Panc1 (cell line): ENCODE data around the gene FREM2. TPM values are rescaled to one million over a fixed set of nuclear protein-coding genes. Genes with fewer than 3 reads are reported as not detected.

Experiments used
- ATAC-seq: fragments of 200-7000 bp; cut with Tn5 transposase; 2 replicates; pipeline ENCODE4 v1.9.1; 2020; ENCODE audit warnings: mild to moderate bottlenecking, moderate library complexity
- BruUV-seq: library from RNA; stranded (reverse); fragments of 400-500 nt; replicated peaks from 2 replicates; lab custom pipeline; 2021; lab: Mats Ljungman, UMichigan
- CTCF ChIA-PET: fragments of 300-600 bp; sonication (Branson Sonifier 250); formaldehyde crosslinking; loops from one replicate; lab custom pipeline; 2022; ENCODE audit warnings: antibody characterized with exemption; lab: Charles Lee
- POLR2A ChIA-PET: fragments of 300-600 bp; sonication (Branson Sonifier 250); formaldehyde crosslinking; loops from one replicate; lab custom pipeline; 2022; ENCODE audit warnings: antibody characterized with exemption; lab: Charles Lee
- DNase-seq: peaks from one replicate; pipeline ENCODE4 v3.0.0-alpha.2; 2010; ENCODE audit warnings: low read depth, low spot score
- H3K27ac ChIP-seq: 2 replicates; pipeline ENCODE4 v1.5.1; 2011; ENCODE audit warnings: mild to moderate bottlenecking, low read length, inconsistent platforms
- H3K27me3 ChIP-seq: fragments of 200-500 bp; sonication (Bioruptor generic); 2 replicates; pipeline ENCODE4 v1.6.0; 2014; ENCODE audit warnings: low read length, inconsistent platforms; ENCODE audit not compliant: control insufficient read depth, insufficient read depth
- H3K36me3 ChIP-seq: fragments of 200-500 bp; sonication (Bioruptor generic); 2 replicates; pipeline ENCODE4 v1.5.1; 2014; ENCODE audit warnings: inconsistent platforms, mild to moderate bottlenecking, low read length, moderate library complexity; ENCODE audit not compliant: control insufficient read depth, insufficient read depth
- H3K4me1 ChIP-seq: 2 replicates; pipeline ENCODE4 v1.5.1; 2011; ENCODE audit warnings: inconsistent platforms, mild to moderate bottlenecking, low read length, moderate library complexity; ENCODE audit not compliant: control insufficient read depth, insufficient read depth
- H3K4me3 ChIP-seq, 2 experiments: 2 replicates each; pipeline ENCODE4 v1.5.1; 2011 to 2012; ENCODE audit warnings: low read depth in 2 of 2, low read length in 2 of 2, mild to moderate bottlenecking in 2 of 2, inconsistent platforms in 1 of 2, moderate library complexity in 1 of 2
- H3K9me3 ChIP-seq: fragments of 200-500 bp; sonication (Bioruptor generic); 2 replicates; pipeline ENCODE4 v1.5.1; 2014; ENCODE audit warnings: low read depth, mild to moderate bottlenecking, inconsistent platforms, low read length, moderate library complexity; ENCODE audit not compliant: control insufficient read depth, insufficient read depth
- CTCF ChIP-seq: fragments of 450-650 bp; IDR thresholded peaks from 2 replicates; pipeline ENCODE4 v1.5.1; 2017; ENCODE audit warnings: mild to moderate bottlenecking
- POLR2AphosphoS5 ChIP-seq: IDR thresholded peaks from 2 replicates; pipeline ENCODE4 v1.6.1; 2012; ENCODE audit warnings: mild to moderate bottlenecking, low read depth, low read length, moderate library complexity
- REST ChIP-seq, 2 experiments: IDR thresholded peaks; 2 replicates each; pipeline ENCODE4 v1.6.1; 2011 to 2012; ENCODE audit warnings: low read depth in 2 of 2, control low read depth in 1 of 2, low read length in 1 of 2, mild to moderate bottlenecking in 1 of 2, moderate library complexity in 1 of 2; ENCODE audit not compliant: insufficient read depth in 1 of 2
- SIN3A ChIP-seq: IDR thresholded peaks from 2 replicates; pipeline ENCODE4 v1.6.1; 2012; ENCODE audit warnings: low read depth, mild to moderate bottlenecking, low read length, moderate library complexity, borderline replicate concordance; ENCODE audit not compliant: insufficient read depth
- TCF7L2 ChIP-seq: IDR thresholded peaks from 2 replicates; pipeline ENCODE4 v1.6.1; 2011; ENCODE audit warnings: mild to moderate bottlenecking, low read depth, low read length, inconsistent platforms
- in situ Hi-C: cut with HindIII; loops from 2 replicates; pipeline ENCODE4 v1.10.0; 2016; ENCODE audit warnings: low sequenced_read_pairs, low pct_unique_long_range_greater_than_20kb
- intact Hi-C: fragments of 100-400 bp; cut with micrococcal nuclease; formaldehyde crosslinking; loops from one replicate; pipeline ENCODE4 v1.10.0; 2022; ENCODE audit not compliant: unreplicated experiment
- total RNA-seq: library from RNA; stranded (reverse); gene quantifications from one replicate; pipeline ENCODE4 v1.2.1, GENCODE V29; 2021; ENCODE audit not compliant: unreplicated experiment

Gene FREM2
- total RNA-seq, 1 experiment from 2014 or later: 0.15 TPM

- Histone ChIP-seq H3K36me3 (no peaks in the 10 kb centered on the region), H3K27ac (no peak overlapping the region), H3K27me3 (no peaks in the 10 kb centered on the region), H3K4me3 (no peak overlapping the region), H3K4me1 (no peaks in the 10 kb centered on the region), H3K9me3 (no peaks in the 10 kb centered on the region)
- intact Hi-C loops (no loop called here), in situ Hi-C loops (no loop called here)
- ATAC-seq (no peak), DNase-seq (no peak)
- no TSS peak for BruUV-seq
- CTCF ChIA-PET: no interaction called here
- TF ChIP-seq TCF7L2: no peak
- no peak for TF ChIP-seq CTCF
- TF ChIP-seq POLR2AphosphoS5: no peak
- no peak for TF ChIP-seq REST (IDR thresholded peaks at IDR 0.05; ENCODE audit: insufficient read depth in 1 of 2, low read depth in 2 of 2, low read length in 1 of 2)
- TF ChIP-seq SIN3A: no peak
- POLR2A ChIA-PET: no interaction called here
These were observed 80.8 kb downstream of the FREM2 start for GRCh38 chr13:38767506-38768265.

GRCh38 chr13:38769526-38769925 is 82.6 kb downstream of the FREM2 start:
- ChIA-PET CTCF (no interaction called here), POLR2A (no interaction called here)
- in situ Hi-C loops: no loop called here
- Histone ChIP-seq H3K27ac (no peak overlapping the region), H3K4me1 (no peaks in the 10 kb centered on the region), H3K27me3 (no peaks in the 10 kb centered on the region), H3K9me3 (no peaks in the 10 kb centered on the region), H3K4me3 (no peak overlapping the region), H3K36me3 (no peaks in the 10 kb centered on the region)
- no peak for ATAC-seq
- no TSS peak for BruUV-seq
- intact Hi-C loops: no loop called here
- no peak for TF ChIP-seq SIN3A
- TF ChIP-seq TCF7L2: no peak
- no peak for TF ChIP-seq CTCF
- no peak for TF ChIP-seq REST (IDR thresholded peaks at IDR 0.05; ENCODE audit: insufficient read depth in 1 of 2, low read depth in 2 of 2, low read length in 1 of 2)
- TF ChIP-seq POLR2AphosphoS5: no peak
- DNase-seq: no peak
